HTERT RPE-1 (cell line): Measurements from ENCODE around the gene SNAP47.

Source experiments
- in situ Hi-C: fragments of 300-500 bp; cut with MboI; formaldehyde crosslinking; loops from 4 replicates; pipeline ENCODE4 v1.14.3; 2020; ENCODE audit warnings: low sequenced_read_pairs

Gene SNAP47

DNA sequence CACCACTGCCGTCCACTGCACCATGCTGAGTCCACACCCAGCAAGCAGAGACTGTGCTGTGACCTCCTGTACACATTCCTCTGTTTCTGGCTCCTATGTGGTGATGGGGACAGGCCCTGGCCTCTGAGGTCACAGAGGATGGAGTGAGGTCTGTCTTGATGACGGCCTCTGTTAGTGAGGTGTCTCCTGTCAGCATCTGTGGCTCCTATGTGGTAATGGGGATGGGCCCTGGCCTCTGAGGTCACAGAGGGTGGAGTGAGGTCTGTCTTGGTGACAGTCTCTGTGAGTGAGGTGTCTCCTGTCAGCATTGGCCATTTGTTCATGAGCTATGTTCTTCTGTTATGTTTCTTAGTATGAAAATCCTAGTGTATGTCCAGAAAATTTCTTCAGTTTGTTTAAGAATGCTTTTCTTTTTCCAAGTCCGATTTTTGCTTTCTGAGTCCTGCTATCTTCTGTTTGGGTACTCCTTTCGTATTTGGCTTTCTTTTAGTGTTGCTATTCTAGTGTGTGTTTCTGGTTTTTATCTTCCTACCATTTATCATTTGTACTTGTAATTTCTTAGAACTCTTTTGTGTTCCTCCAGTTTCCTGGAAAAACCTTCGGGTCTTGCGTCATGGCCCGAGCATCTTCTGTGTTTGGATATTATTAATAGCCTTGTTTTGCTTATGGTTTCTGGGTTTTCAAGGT lies 13.4 kb downstream of the SNAP47 start:
- in situ Hi-C loops: no loop called here

DNA sequence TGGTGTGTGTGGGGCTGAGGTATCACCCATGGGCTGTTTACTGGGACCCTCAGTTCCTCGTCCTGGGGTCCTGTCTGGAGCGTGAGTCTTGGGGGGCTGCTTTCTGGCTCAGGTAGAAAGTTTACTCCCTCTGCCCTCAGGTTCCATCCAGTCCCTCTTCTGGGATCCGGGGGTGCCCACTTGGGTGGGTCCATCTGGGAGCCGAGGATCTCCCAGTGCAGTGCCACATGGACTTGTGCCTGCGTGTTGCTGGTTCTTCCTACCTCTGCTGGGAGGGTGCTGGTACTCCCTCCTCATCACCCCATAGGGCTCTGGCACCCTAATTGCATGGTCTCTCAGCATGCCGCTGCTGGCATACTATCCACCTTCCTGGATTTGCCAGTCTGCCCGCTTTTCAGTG lies 14.0 kb downstream of the SNAP47 start:
- in situ Hi-C loops: no loop called here

DNA sequence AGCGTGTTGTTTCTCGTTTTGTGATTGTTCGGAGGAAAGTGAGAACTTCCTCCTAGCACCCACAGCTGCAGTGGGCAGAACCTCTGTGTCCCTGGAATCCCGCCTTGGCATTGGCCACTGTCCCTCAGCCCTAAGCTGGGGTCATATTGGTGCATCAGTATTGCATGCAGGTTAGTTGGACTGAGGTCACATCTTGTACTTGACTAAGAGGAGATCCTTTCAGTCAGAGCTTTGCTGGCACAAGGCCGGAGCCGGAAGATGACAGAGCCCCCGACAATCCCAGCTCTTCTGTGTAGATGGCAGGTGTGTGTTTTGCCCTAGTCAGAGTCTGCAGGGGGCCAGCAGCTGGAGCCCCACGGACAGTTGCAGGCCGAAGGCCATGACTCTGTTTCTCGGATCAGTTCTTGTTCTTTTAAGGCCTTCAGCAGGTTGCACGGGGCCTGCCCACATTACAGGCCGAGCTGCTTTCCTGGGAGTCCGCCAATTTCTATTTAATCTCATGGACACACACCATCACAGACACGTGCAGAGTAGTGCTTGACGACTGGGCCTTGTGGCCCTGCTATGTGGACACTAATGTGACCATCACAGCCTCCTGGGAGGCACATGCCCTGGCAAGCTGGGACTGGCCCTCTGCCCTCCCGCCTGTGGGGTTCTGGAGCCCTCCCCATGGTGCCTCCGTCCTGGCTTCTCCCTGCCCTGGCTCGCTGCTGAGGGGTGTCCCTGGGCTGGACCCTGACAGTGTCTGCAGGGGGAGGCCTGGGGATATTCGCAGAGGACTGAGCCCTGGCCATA lies 14.9 kb downstream of the SNAP47 start:
- in situ Hi-C loops: no loop called here

DNA sequence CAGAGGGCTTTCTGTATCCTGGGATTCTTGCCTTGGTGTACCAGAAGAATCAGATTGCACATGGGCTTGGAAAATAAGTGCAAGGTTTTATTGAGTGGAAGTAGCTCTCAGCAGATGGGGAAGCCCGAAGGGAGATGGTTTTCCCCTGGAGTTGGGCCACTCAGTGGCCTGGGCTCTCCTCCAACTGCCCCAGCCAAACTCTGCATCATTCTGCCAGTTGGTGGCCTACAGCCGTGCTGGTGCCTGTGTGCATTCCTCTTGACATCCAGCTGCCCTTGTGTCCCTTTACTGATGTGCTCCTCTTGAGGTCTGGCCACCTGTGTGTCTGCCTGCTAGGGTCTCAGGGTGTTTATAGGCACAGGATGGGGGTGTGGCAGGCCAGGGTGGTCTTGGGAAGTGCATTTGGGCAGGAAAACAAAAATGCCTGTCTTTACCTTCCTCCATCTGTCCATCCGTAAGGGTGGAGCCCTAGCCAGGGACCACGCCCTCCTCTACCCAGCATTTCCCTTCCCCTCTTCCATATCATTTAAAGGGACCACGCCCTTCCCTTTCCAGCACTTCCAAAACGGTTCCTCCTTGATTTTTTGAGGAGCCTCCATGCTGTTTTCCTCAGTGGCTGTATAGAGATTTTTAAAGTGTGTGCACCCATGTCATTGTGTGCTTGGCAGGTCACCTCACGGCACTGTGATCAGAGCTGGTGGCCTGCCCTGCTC lies 18.9 kb downstream of the SNAP47 start:
- in situ Hi-C loops: no loop called here

DNA sequence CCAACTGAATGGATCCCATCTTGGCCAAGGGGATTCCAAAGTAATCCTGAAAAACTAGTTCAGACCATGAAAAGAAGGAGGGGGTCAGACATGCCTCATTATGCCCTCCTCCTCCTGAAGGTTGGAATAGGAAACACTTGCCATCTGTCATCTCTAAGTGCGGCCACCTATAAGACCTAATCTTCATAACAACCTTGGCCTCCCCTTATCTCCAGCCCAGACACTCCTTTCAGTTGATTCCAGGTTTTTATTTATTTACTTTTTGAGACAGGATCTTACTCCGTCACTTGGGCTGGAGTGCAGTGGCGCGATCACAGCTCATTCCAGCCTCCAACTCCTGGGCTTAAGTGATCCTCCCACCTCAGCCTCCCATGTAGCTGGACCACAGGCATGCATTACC lies 19.7 kb downstream of the SNAP47 start:
- in situ Hi-C loops: no loop called here

DNA sequence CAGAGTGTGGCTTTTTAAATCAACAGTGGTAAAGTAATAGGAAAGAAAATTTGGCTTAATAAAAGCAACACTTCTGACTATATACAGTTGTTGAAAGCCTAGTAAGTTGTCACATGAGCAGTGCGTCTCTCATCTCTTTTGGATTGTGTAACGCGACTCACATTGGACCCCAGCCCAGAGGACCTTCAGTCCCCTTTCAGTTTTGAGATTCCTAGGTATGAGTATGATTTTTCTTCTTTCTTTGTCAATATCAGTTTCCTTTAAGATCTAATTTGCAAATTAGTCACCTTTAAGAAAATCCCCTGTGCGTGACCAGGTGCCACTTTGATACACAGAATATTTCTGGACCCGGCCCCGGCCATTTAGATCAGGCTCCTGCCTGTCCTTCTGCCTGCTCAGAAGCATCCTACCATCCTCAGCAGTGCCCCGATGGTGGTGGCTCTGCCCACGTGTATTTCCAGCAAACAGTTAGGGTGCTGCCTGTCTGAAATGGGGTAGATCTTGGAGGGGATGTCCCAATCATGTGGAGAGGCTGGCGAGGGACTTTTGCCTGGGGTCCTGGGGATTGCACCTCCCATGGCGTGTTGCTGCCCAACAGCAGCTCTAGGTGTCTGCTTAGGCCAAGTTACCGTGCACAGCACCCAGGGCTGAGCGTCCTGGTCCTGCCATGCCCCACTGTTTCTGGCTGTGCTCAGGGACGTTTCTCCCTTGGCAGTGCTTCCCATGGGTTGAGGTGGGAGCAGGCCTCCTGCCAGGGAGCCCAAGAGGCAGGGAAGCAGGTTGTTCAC lies 21.1 kb downstream of the SNAP47 start:
- in situ Hi-C loops: no loop called here

DNA sequence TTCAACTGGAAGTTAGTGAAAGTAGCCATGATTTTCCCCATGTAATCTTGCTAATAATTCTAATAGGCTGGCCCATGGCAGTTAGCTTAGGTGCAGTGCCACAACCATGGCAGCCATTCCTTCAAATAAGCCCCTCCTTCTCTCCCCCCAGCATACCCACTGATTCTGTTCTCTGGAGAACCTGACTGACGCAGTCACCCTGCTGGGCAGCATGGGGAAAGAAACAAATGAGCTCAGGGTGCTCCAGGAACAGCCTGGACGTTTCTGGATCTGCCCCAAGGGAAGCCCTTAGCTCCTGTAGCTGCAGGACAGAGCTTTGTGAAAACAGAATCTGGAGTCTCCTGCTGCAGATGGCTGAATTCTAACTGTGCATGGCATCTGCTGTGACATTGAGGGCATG lies 22.5 kb downstream of the SNAP47 start:
- in situ Hi-C loops: no loop called here

DNA sequence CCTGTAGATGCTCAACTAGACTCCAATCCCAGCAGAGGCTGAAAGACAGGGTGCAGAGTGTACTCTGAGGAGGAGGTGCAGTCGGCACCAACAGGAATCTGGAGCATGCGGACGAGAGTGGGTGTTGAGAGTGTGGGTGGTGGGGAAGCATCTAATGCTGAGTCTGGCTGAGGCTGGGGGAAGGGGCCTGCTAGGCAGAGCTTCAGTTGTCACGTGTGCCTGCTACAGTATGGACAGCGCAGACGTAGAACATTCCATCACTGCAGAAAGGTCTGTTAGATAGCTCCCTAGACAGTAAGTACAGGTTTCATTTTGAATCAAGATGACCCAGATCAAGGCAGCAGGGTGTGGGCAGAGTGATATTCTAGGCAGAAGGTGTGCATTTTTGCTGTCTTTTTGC lies 23.1 kb downstream of the SNAP47 start:
- in situ Hi-C loops: no loop called here

DNA sequence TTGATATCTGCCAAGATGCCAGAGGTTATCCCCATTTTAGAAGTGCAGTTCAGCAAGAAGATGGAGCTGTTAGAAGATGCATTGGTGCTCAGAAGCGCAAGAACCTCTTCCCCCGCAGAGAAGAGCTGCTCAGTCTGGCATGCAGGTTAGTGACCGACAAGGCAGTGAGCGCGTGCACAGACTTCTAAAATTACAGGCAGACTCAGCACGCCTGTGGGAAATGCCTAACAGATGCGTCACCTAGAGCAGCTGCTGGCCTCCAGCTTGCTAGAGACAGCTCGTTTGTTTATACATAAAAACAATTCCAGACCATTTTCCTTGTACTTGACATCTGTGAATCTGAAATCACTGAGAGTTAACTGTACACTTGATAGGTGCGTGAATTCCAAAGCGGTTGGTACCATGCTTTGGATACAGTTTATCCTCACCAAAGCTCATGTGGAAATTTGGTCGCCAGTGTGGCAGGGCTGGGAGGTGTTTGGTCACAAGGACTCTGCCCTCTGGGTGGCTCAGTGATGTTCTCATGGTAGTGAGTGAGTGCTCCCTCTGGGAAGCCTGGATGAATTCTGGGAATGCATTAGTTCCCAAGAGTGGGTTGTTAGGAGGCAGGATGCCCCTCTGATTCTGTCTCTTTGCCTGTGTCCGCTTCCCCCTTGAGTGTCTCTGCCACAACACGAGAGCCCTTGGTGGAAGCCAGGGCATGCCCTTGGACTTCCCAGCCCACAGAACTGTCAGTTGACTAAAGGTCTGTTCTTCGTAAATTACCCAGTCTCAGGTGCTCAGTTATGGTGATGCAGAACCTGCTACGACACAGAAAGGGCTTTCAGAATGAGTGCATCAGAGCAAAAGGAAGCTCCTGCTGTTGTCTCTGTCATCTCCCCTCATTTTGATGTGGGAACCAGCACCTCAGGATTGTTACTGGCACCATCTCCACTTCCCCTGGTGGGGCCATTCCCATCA lies 24.4 kb downstream of the SNAP47 start:
- in situ Hi-C loops: no loop called here

DNA sequence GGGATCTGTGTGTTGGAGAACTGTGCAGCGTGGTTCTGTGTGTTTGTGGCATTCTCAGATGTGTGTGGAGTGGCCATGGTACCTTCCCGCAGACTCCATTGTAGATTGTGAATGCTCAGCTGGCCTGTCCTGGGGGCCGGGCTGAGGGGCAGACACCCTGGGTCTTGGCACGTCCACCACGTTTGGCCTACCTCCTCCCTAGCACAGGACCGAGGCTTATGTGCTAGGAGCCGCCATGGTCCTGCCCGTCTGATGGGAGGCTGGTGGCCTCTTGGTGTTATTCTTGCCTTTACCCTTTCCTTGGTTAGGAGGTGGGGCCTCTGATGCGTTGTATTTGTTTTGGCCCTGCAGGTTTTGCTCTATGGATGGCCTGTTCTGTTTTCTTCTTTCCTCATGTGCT lies 25.1 kb downstream of the SNAP47 start:
- in situ Hi-C loops: no loop called here

DNA sequence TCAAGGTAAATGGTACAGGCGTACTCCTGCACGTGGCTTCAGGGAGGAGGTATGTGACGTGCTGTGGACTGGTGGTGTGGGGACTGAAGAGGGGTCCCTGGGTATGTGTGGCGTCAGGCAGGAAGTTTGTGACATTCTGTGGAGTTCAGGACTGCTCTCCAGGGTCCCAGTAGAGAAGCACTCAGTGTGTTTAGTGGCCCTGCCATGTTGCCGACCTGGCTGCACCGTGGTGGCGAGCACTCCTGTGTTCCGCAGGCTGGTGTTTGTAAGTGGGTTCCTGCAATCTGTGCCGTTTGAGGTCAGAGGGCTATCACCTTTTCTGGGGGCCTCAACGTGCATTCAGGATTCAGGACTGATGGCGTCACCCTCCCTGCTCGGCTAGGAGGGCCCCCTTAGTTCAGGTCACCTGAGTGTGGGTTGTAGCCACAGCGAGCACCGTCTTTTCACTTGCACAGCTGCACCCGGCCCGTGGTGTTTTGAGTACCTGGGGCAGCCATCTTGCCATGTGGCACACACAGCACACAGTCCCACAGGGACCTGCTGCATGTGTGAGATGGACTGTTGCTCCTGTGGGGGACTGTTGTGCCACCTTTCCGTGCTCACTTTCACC lies 26.5 kb downstream of the SNAP47 start:
- in situ Hi-C loops: no loop called here

DNA sequence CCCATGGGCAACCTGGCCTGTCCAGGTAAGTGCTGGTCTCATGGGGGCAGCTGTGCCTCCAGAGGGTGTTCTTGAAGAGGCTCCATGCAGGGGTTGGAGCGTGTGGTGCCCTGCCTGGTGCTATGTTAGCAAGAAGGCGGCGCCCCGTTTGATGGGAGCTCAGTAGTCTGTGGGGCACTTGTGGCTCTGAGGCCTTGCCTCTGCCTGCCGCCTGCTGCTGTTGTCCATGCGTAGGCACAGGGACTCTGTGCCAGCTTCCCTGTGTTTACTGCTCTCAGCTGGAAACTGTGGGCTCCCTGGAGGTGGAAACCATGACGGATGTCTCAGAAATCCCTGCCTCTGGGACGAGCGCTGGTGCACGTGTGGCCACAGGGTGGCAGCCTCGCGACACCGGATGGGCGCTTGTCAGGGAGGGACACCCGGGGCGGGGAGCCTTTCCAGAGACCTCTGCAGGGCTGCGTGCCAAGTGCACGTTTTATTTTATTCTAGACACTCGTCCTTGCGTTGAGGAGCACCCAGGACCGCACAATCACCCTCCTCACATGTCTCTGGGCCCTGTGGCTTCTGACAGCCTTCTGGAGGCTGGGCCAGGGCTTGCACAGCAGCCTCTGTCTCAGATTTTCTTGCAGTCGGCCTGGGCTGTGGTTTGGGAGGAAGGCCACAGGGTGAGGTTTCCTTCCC lies 27.1 kb downstream of the SNAP47 start:
- in situ Hi-C loops: no loop called here

DNA sequence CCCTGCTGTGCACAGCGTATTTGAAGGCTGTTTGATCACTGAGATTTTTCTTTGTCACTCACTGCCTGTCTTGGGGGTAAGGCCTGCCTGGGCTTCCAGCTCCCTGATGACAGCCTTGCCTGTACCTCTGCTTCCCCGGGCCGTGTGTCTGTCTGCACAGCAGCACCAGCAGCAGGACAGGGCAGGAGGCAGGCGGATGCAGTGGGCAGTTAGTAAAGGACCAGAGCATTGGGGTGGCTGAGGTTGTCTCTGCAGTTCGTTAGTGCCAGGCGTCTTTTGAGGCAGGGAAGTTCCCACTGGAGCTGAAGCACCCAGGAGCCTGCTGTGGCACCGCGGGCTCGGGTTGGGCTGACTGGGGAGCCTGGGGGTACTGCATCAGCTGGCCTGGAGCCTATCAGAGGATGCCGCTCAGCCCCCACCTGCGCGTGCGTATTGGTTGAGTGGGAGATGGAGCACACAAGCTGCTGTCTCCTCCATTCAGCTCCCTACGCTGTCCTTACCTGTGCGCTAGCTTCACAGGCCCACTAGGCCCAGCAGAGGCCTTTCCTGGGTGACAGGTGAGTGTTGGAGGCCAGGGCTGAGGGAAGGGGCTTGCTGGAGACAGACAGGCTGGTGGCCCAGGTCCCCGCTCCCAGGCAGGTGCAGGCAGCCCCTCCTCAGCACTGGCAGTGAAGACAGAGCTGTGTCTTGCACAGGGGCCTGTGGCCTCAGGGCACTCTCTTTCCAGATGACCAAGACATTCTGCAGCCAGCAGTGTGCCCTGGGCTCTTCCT lies 28.2 kb downstream of the SNAP47 start:
- in situ Hi-C loops: no loop called here

DNA sequence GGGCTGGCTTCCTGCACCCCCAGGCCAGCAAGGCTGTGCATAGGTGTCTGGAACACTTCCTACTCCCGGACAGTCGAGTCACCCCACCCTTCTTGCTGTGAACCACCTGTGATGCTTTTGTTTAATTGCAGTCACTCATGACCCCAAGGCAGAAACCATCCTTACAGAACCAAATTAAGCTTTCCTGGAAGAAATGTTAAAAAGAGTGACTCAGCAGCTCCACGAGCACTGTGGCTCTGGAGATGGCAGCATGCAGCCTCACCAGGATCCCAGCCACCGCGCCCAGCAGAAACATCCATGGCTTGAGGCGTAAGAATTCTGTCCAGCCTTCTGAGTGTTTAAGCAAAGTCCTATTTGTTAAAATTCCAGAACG lies 28.8 kb downstream of the SNAP47 start:
- in situ Hi-C loops: no loop called here

DNA sequence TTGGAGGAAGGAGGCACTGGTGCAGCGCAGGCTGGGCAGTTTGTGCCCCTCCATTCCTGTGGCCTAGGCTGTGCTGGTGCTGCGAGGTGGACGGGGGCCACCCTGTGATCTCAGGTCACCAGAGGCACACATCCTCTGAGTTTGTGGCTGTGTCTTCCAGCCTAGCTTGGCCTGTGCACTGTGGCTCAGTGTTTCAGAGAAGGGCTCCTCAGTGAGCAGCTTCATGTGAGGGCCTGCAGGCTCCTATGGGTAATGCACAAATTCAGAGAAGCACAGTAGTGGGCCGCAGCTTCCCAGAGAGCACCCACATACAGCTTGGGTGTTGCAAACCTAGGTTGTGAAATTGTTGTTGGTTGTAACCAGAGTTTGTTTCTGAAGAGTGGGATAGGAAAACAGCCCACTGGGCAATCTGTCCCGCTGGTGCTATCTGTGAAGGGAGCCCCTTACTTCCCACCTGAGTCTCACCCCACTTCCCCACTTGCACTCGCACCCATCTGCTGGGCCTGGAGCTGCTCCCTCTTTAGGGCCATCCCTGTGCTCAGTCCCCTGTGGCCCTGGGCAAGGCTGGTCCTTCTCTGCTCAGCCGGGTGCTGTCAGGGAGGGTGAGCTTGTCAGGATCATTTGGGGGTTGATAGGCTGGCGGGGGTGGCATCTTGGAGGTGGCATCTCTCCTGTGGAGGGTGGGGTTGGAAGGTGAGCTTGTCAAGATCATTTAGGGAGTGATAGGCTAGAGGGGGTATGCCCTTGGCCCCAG lies 30.2 kb downstream of the SNAP47 start:
- in situ Hi-C loops: no loop called here

DNA sequence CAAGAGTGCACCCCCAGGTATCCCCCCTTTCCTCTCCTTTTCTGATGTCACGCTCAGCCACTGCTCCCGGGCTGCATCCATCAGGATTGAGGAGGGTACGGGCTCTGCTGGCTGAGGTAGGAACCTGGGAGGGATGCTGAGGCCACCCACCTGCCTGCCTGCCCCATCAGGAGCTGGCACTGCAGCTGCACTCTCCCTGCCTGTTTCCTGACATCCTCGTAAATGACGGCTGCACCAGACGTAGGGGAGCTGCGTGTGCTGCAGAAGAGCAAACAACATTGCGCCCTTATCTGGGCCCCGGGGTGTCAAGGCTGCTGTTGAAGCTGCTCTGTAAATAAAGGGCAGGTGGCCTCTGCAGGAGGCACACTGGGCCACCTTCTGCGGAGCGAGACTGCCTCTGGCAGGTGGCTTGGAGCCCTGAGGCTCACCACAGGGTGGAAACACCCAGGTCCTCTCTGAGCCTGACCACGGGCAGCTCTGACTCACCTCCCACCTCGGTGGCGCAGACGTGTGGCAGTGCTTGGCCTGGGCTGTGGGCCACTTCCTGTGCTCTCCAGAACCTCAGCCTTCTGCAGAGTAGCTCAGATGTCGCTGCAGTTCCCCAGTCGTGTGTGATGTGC lies 30.9 kb downstream of the SNAP47 start:
- in situ Hi-C loops: no loop called here

DNA sequence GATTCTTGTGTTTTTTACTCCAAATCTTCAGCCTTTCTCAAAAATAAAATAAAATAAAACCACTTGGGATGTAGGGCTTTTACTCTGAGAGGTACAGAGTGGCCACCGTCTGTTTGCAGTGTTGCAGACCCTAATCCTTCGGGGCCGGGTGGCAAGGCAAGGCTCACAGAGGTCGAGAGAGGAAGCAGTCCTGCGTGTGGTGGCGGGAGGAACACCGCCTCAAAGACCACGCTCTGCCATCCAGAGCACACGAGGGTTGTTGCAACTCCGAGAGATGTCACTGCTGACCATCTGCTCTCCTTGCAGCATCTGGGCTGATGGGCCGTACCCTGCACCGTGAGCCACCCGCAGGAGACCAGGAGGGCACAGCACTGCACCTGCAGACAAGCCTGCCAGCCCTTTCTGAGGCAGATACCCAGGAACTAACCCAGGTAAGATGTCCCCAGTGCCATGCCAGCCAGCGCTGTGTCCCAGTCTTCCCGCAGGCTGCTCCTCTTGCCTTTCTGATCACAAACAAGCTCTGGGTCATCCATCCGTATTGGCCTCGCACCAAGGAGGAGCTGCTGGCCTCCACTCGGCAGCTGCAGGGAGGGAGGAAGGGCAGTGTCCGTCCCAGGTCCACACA lies 31.5 kb downstream of the SNAP47 start:
- in situ Hi-C loops: no loop called here
